Stimulated activated naive CD4-positive, alpha-beta T cell treated with Interleukin-2 at 50 U/mL for 16 hours (primary cell): Measurements from ENCODE around the gene RARS1.
"Not testable (repeated sequence)": the region's sequence is repeated elsewhere in the genome, so short reads cannot be mapped to it uniquely, and the experiment has no call there.

Source experiments
- DNase-seq: peaks from one replicate; lab custom pipeline; 2025; lab: John Stamatoyannopoulos, UW

The RARS1 gene

GRCh38 chr5:168481330-168481788, 4.9 kb upstream of the RARS1 start:
- no peak for DNase-seq

- no peak for DNase-seq
Measured at GRCh38 chr5:168482361-168482760, 3.9 kb upstream of the RARS1 start.

GRCh38 chr5:168489059-168489458, 2.8 kb downstream of the RARS1 start:
- no peak for DNase-seq

- no peak for DNase-seq
Measured at GRCh38 chr5:168494057-168494555, 7.8 kb downstream of the RARS1 start.

- DNase-seq, result no peak
Measured at GRCh38 chr5:168502563-168503237, 16.4 kb downstream of the RARS1 start.

- no peak for DNase-seq
Measured at GRCh38 chr5:168513861-168514428, 27.7 kb downstream of the RARS1 start.

- no peak for DNase-seq
Measured at GRCh38 chr5:168525856-168526255, 39.6 kb downstream of the RARS1 start.

GRCh38 chr5:168527756-168528295, 41.6 kb downstream of the RARS1 start:
- no peak for DNase-seq

- no peak for DNase-seq
Measured at GRCh38 chr5:168528521-168529373, 42.5 kb downstream of the RARS1 start, which contains the start of gene FBLL1. Gene FBLL1, plus strand, starts transcription at chr5:168529305. Its CDS starts 200 bp downstream, at chr5:168529505.

GRCh38 chr5:168529374-168530234, 43.3 kb downstream of the RARS1 start:
- DNase-seq, result no peak

- no peak for DNase-seq
Measured at GRCh38 chr5:168530621-168531150, 44.4 kb downstream of the RARS1 start.

GRCh38 chr5:168531191-168531590, 44.9 kb downstream of the RARS1 start:
- no peak for DNase-seq

GRCh38 chr5:168531987-168532864, 46.0 kb downstream of the RARS1 start:
- no peak for DNase-seq

GRCh38 chr5:168534351-168534750, 48.1 kb downstream of the RARS1 start:
- DNase-seq, result not testable (repeated sequence)

GRCh38 chr5:168537176-168537575, 50.9 kb downstream of the RARS1 start:
- no peak for DNase-seq

- no peak for DNase-seq
Measured at GRCh38 chr5:168549554-168549953, 63.3 kb downstream of the RARS1 start.

GRCh38 chr5:168550656-168551055, 64.4 kb downstream of the RARS1 start:
- no peak for DNase-seq

GRCh38 chr5:168552146-168552545, 65.9 kb downstream of the RARS1 start:
- DNase-seq, result no peak

- no peak for DNase-seq
Measured at GRCh38 chr5:168553377-168554130, 67.3 kb downstream of the RARS1 start.
